ENCODE results near the gene GARRE1. TPM values are rescaled to one million over a fixed set of nuclear protein-coding genes. Genes with fewer than 3 reads are reported as not detected.

GARRE1 gene
- total and polyA plus RNA-seq, 7 experiments from 2014 or later, result 5.3 to 57.2 (median 26.1) TPM

GRCh38 chr19:34260771-34261173 lies 6.4 kb downstream of the GARRE1 start:
- no peak overlapping the region for H3K4me3 ChIP-seq (ENCODE audit: low read length)
- no peaks in the 10 kb centered on the region for H3K9me3 ChIP-seq (ENCODE audit: control insufficient read depth in 2 of 3, low read length in 3 of 3)
- Mint-ChIP-seq H3K27me3 (no peaks in the 10 kb centered on the region), H3K36me3 (peaks cover 0 to 20% (median 0%) of the 10 kb centered on the region in 5 donors), H3K27ac (peak overlapping the region in 8 of 9 donors; percentile 42 to 84 (median 79)), H3K9me3 (no peaks in the 10 kb centered on the region), H3K4me3 (peak overlapping the region in 7 of 10 donors; percentile 12 to 56 (median 20)), H3K4me1 (peaks cover 9 to 82% (median 70%) of the 10 kb centered on the region in 7 donors)
- no peak overlapping the region for H3K27ac ChIP-seq (ENCODE audit: low read depth, low read length)
- ChIA-PET CTCF (interaction anchor here (0.5 to 1.5 kb wide), 5 partner anchors 9 to 59 kb away, joined by 3 to 5 read pairs (median 4); no protein-coding TSS in a partner anchor), POLR2A (interaction anchor here (0.9 to 1.9 kb wide), 4 partner anchors 9 to 87 kb away, joined by 3 to 11 read pairs (median 4); no protein-coding TSS in a partner anchor)
- ATAC-seq (no peak), DNase-seq (no peak)
- intact Hi-C loops (cut with micrococcal nuclease), result no loop called here
- no peaks in the 10 kb centered on the region for H3K36me3 ChIP-seq (ENCODE audit: control insufficient read depth in 2 of 3, insufficient read depth in 3 of 3, low read length in 3 of 3)
- H3K27me3 ChIP-seq (ENCODE audit: control insufficient read depth in 2 of 2, insufficient read depth in 2 of 2, low read length in 2 of 2), result no peaks in the 10 kb centered on the region
- H3K4me1 ChIP-seq (ENCODE audit: control insufficient read depth in 2 of 2, insufficient read depth in 2 of 2, low read length in 2 of 2), result peaks cover 3 to 44% of the 10 kb centered on the region in 2 donors

DNA sequence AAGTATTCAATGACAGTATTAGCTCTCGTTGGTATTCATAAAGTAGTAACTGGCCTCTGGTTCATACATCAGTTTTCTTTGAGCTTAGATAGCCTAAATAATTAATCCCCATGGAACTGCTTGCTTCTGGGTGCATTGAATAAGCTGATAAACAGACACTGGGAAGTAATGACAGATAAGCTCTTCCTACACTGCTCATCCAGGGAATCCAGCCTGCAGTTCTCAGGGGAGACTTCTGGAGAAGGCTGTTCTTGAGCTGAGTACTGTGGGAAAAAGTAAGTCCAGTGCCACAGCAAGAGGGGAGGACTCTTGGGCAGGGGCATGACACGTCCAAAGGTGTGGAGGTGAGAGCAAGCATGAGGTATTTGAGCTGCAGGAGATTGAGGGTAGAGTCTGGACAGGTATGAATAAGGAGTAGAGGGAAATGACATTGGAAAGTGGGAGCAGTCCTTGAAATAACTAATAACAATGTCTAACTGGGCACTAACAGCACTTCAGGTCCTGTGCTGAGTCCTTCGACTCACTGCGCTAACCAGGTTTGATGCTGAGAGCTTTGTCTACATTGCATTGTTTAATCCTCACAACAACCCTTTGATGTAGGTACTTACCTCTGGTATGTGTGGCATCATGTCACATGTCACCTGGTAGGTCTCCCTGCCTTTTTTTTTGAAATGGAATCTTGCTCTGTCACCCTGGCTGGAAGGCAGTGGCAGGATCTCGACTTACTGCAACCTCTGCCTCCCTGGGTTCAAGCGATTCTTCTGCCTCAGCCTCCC lies 7.2 kb downstream of the GARRE1 start:
- Histone ChIP-seq H3K27ac (ENCODE audit: low read depth, low read length) (no peak overlapping the region), H3K4me3 (ENCODE audit: low read length) (no peak overlapping the region), H3K9me3 (ENCODE audit: control insufficient read depth in 2 of 3, low read length in 3 of 3) (no peaks in the 10 kb centered on the region), H3K4me1 (ENCODE audit: control insufficient read depth in 2 of 2, insufficient read depth in 2 of 2, low read length in 2 of 2) (peaks cover 3 to 38% of the 10 kb centered on the region in 2 donors), H3K36me3 (ENCODE audit: control insufficient read depth in 2 of 3, insufficient read depth in 3 of 3, low read length in 3 of 3) (no peaks in the 10 kb centered on the region), H3K27me3 (ENCODE audit: control insufficient read depth in 2 of 2, insufficient read depth in 2 of 2, low read length in 2 of 2) (no peaks in the 10 kb centered on the region)
- Mint-ChIP-seq H3K4me1 (peaks cover 9 to 82% (median 77%) of the 10 kb centered on the region in 7 donors), H3K4me3 (peak overlapping the region in 7 of 10 donors; percentile 5 to 56 (median 20)), H3K36me3 (peaks cover 0 to 27% (median 0%) of the 10 kb centered on the region in 5 donors), H3K27me3 (no peaks in the 10 kb centered on the region), H3K9me3 (no peaks in the 10 kb centered on the region), H3K27ac (peak overlapping the region in 8 of 9 donors; percentile 42 to 84 (median 79))
- ChIA-PET CTCF (interaction anchor here (0.5 to 1.5 kb wide), 7 partner anchors 8 to 76 kb away, joined by 3 to 5 read pairs (median 3); no protein-coding TSS in a partner anchor), POLR2A (interaction anchor here (0.6 to 1.9 kb wide), 8 partner anchors 8 to 88 kb away, joined by 3 to 11 read pairs (median 4); no protein-coding TSS in a partner anchor)
- intact Hi-C loops (cut with micrococcal nuclease), result no loop called here
- DNase-seq, result no peak
- ATAC-seq, result peak; percentile 46

GRCh38 chr19:34263745-34264237 lies 9.4 kb downstream of the GARRE1 start:
- peak overlapping the region in 7 of 10 donors; percentile 22 to 67 (median 45) for H3K4me3 Mint-ChIP-seq
- H3K27ac Mint-ChIP-seq, result peak overlapping the region in 8 of 9 donors; percentile 42 to 93 (median 67)
- DNase-seq (no peak), ATAC-seq (no peak)
- Histone ChIP-seq H3K27me3 (ENCODE audit: control insufficient read depth in 2 of 2, insufficient read depth in 2 of 2, low read length in 2 of 2) (no peaks in the 10 kb centered on the region), H3K27ac (ENCODE audit: low read depth, low read length) (no peak overlapping the region), H3K4me1 (ENCODE audit: control insufficient read depth in 2 of 2, insufficient read depth in 2 of 2, low read length in 2 of 2) (peaks cover 11 to 34% of the 10 kb centered on the region in 2 donors), H3K9me3 (ENCODE audit: control insufficient read depth in 2 of 3, low read length in 3 of 3) (no peaks in the 10 kb centered on the region), H3K4me3 (ENCODE audit: low read length) (no peak overlapping the region), H3K36me3 (ENCODE audit: control insufficient read depth in 2 of 3, insufficient read depth in 3 of 3, low read length in 3 of 3) (no peaks in the 10 kb centered on the region)
- no peaks in the 10 kb centered on the region for H3K27me3 Mint-ChIP-seq
- POLR2A ChIA-PET, result no interaction called here
- intact Hi-C loops (cut with micrococcal nuclease), result no loop called here
- CTCF ChIA-PET, result no interaction called here
- peaks cover 0 to 29% (median 8%) of the 10 kb centered on the region in 5 donors for H3K36me3 Mint-ChIP-seq
- peaks cover 16 to 79% (median 73%) of the 10 kb centered on the region in 7 donors for H3K4me1 Mint-ChIP-seq
- H3K9me3 Mint-ChIP-seq, result no peaks in the 10 kb centered on the region

DNA sequence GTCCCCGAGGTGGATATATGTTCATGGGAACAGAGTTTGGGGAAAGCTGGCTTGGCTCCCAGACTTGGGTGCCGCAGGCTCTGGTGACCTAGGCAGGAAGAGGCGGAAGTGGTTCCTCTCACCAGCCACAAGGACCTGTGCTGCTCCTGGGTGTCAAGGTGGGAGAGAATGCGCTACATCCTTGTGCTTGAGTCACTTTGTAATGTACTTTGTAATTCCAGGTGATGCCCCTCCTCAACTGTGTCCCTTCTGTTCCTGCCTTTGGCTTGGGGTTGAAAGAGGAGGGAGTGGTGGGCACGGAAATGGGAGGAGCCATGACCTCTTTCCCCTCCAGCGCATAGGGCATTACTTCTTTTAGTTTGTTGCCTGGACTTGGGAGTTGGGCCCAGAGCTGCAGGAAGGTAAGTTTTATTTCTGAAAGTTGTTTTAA lies 10.9 kb downstream of the GARRE1 start:
- H3K27me3 Mint-ChIP-seq, result no peaks in the 10 kb centered on the region
- H3K27ac ChIP-seq (ENCODE audit: low read depth, low read length), result no peak overlapping the region
- peaks cover 24 to 80% (median 75%) of the 10 kb centered on the region in 7 donors for H3K4me1 Mint-ChIP-seq
- POLR2A ChIA-PET, result interaction anchor here (1.0 to 2.4 kb wide), 3 partner anchors 12 to 94 kb away, joined by 3 to 11 read pairs (median 6); no protein-coding TSS in a partner anchor
- no peaks in the 10 kb centered on the region for H3K36me3 ChIP-seq (ENCODE audit: control insufficient read depth in 2 of 3, insufficient read depth in 3 of 3, low read length in 3 of 3)
- H3K4me1 ChIP-seq (ENCODE audit: control insufficient read depth in 2 of 2, insufficient read depth in 2 of 2, low read length in 2 of 2), result peaks cover 22 to 43% of the 10 kb centered on the region in 2 donors
- H3K4me3 Mint-ChIP-seq, result peak overlapping the region in 7 of 10 donors; percentile 5 to 71 (median 39)
- peak overlapping the region in 8 of 9 donors; percentile 26 to 93 (median 78) for H3K27ac Mint-ChIP-seq
- ATAC-seq, result no peak
- peaks cover 0 to 29% (median 9%) of the 10 kb centered on the region in 5 donors for H3K36me3 Mint-ChIP-seq
- intact Hi-C loops (cut with micrococcal nuclease), result no loop called here
- CTCF ChIA-PET, result no interaction called here
- H3K9me3 Mint-ChIP-seq, result no peaks in the 10 kb centered on the region
- no peak for DNase-seq
- H3K4me3 ChIP-seq (ENCODE audit: low read length), result no peak overlapping the region
- H3K9me3 ChIP-seq (ENCODE audit: control insufficient read depth in 2 of 3, low read length in 3 of 3), result no peaks in the 10 kb centered on the region
- H3K27me3 ChIP-seq (ENCODE audit: control insufficient read depth in 2 of 2, insufficient read depth in 2 of 2, low read length in 2 of 2), result no peaks in the 10 kb centered on the region

GRCh38 chr19:34269081-34269480 lies 14.7 kb downstream of the GARRE1 start:
- ATAC-seq (no peak), DNase-seq (no peak)
- Mint-ChIP-seq H3K4me3 (peak overlapping the region in 9 of 10 donors; percentile 56 to 87 (median 72)), H3K27me3 (no peaks in the 10 kb centered on the region), H3K36me3 (peaks cover 0 to 35% (median 12%) of the 10 kb centered on the region in 5 donors), H3K27ac (peak overlapping the region in 8 of 9 donors; percentile 92 to 99 (median 98)), H3K4me1 (peaks cover 31 to 90% (median 83%) of the 10 kb centered on the region in 7 donors), H3K9me3 (no peaks in the 10 kb centered on the region)
- ChIA-PET CTCF (interaction anchor here (1.4 to 1.9 kb wide), 3 partner anchors 8 to 79 kb away, joined by 5 to 6 read pairs (median 5); no protein-coding TSS in a partner anchor), POLR2A (interaction anchor here (0.6 to 2.5 kb wide), 12 partner anchors 8 to 1380 kb away, joined by 3 to 12 read pairs (median 8); partner anchors contain the start of gene LSM14A)
- no peaks in the 10 kb centered on the region for H3K9me3 ChIP-seq (ENCODE audit: control insufficient read depth in 2 of 3, low read length in 3 of 3)
- H3K27ac ChIP-seq (ENCODE audit: low read depth, low read length), result peak overlapping the region; percentile 84
- intact Hi-C loops (cut with micrococcal nuclease), result no loop called here
- peaks cover 37 to 65% of the 10 kb centered on the region in 2 donors for H3K4me1 ChIP-seq (ENCODE audit: control insufficient read depth in 2 of 2, insufficient read depth in 2 of 2, low read length in 2 of 2)
- no peaks in the 10 kb centered on the region for H3K27me3 ChIP-seq (ENCODE audit: control insufficient read depth in 2 of 2, insufficient read depth in 2 of 2, low read length in 2 of 2)
- no peak overlapping the region for H3K4me3 ChIP-seq (ENCODE audit: low read length)
- no peaks in the 10 kb centered on the region for H3K36me3 ChIP-seq (ENCODE audit: control insufficient read depth in 2 of 3, insufficient read depth in 3 of 3, low read length in 3 of 3)

DNA sequence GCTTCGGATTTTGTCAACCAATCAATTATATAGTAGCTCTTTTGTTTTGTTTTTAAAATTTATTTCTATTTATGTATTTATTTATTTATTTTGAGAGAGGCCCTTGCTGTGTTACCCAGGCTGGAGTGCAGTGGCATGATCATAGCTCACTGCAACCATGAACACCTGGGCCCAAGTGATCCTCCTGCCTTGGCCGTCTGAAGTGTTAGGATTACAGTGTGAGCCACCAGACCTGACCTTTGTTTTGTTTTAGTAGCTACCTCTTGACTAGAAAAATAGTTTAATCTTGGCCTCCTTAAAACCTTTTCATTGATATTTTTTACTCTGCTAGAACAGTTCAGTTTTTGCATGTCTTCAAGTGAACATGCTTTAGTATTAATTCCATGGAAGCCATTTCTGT lies 15.1 kb downstream of the GARRE1 start:
- ChIA-PET CTCF (interaction anchor here (1.0 to 1.9 kb wide), 5 partner anchors 8 to 161 kb away, joined by 3 to 6 read pairs (median 5); no protein-coding TSS in a partner anchor), POLR2A (interaction anchor here (0.6 to 4.0 kb wide), 14 partner anchors 8 to 1380 kb away, joined by 3 to 12 read pairs (median 11); partner anchors contain the start of gene LSM14A)
- H3K4me3 ChIP-seq (ENCODE audit: low read length), result peak overlapping the region; percentile 28
- H3K27ac ChIP-seq (ENCODE audit: low read depth, low read length), result peak overlapping the region; percentile 84
- DNase-seq, result no peak
- H3K4me1 ChIP-seq (ENCODE audit: control insufficient read depth in 2 of 2, insufficient read depth in 2 of 2, low read length in 2 of 2), result peaks cover 37 to 69% of the 10 kb centered on the region in 2 donors
- H3K27ac Mint-ChIP-seq, result peak overlapping the region; percentile 81 to 99 (median 98)
- H3K9me3 Mint-ChIP-seq, result no peaks in the 10 kb centered on the region
- peak overlapping the region; percentile 47 to 87 (median 76) for H3K4me3 Mint-ChIP-seq
- H3K27me3 ChIP-seq (ENCODE audit: control insufficient read depth in 2 of 2, insufficient read depth in 2 of 2, low read length in 2 of 2), result no peaks in the 10 kb centered on the region
- H3K36me3 Mint-ChIP-seq, result peaks cover 0 to 34% (median 14%) of the 10 kb centered on the region in 5 donors
- intact Hi-C loops (cut with micrococcal nuclease), result no loop called here
- H3K4me1 Mint-ChIP-seq, result peaks cover 32 to 90% (median 84%) of the 10 kb centered on the region in 7 donors
- no peak for ATAC-seq
- no peaks in the 10 kb centered on the region for H3K27me3 Mint-ChIP-seq
- H3K36me3 ChIP-seq (ENCODE audit: control insufficient read depth in 2 of 3, insufficient read depth in 3 of 3, low read length in 3 of 3), result no peaks in the 10 kb centered on the region
- H3K9me3 ChIP-seq (ENCODE audit: control insufficient read depth in 2 of 3, low read length in 3 of 3), result no peaks in the 10 kb centered on the region
